Activated CD8-positive, alpha-beta memory T cell treated with anti-CD3 and anti-CD28 coated beads, Interleukin-2, amount 50 U/mL, for 24 hours (primary cell): ENCODE data around the gene TMEM106A.
"Not testable (repeated sequence)": the region's sequence is repeated elsewhere in the genome, so short reads cannot be mapped to it uniquely, and the experiment has no call there.

ENCODE experiments used
- DNase-seq: peaks from one replicate; pipeline ENCODE4 v3.0.0-alpha.2; 2020; ENCODE audit errors: extremely low read depth

TMEM106A gene, protein sequence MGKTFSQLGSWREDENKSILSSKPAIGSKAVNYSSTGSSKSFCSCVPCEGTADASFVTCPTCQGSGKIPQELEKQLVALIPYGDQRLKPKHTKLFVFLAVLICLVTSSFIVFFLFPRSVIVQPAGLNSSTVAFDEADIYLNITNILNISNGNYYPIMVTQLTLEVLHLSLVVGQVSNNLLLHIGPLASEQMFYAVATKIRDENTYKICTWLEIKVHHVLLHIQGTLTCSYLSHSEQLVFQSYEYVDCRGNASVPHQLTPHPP

DNA sequence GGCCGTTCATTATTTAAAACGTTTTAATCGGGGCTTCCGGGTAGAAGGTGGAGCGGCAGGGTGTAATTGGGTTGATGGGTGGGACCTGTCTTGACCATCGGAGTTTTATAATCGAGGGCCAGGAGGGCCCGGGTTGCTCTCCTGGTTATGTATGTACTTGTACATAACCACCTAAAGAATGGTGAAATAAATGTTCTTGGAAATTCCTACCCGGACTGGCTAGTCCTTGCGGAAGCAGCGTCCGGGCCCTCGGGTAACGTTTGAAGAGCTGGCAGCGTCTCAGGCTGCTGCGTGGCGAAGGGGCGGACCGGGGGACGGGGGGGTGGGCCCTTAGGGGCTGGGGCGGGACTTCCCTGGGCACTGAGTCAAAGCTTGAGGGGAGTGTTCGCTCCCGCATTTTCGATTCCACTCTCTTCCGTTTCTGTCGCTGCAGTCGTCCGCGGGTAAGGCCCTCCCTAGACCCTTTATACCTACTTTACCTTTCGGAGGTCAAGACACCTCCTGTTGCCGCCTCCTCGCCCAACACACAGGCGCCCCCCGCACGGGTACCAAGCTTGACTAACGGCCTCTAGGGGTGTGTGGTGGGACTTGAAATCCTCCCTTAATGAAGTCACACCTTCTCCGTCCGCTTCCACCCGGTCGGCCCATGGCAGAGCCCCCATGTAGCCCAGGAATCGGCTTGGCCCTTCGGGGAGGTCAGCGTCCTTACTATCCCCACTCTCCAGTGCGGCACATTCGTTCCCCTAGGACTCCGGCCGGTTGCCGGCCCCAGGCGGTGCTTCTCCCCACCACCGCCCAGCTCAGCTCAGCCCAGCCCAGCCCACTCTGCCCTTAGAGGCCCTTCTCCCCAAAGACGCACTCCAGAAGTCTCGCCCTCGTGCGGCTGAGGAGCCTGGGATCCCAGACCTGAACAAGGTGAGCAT lies at the start of gene TMEM106A:
Gene TMEM106A, plus strand, starts transcription at position 396 of the 923 bp plus-strand sequence. CDS start 1,167 bp downstream, outside the sequence.
- DNase-seq: peak; percentile 28

GRCh38 chr17:43165971-43166370 lies 45.7 kb upstream of the TMEM106A start:
- not testable (repeated sequence) for DNase-seq

DNA sequence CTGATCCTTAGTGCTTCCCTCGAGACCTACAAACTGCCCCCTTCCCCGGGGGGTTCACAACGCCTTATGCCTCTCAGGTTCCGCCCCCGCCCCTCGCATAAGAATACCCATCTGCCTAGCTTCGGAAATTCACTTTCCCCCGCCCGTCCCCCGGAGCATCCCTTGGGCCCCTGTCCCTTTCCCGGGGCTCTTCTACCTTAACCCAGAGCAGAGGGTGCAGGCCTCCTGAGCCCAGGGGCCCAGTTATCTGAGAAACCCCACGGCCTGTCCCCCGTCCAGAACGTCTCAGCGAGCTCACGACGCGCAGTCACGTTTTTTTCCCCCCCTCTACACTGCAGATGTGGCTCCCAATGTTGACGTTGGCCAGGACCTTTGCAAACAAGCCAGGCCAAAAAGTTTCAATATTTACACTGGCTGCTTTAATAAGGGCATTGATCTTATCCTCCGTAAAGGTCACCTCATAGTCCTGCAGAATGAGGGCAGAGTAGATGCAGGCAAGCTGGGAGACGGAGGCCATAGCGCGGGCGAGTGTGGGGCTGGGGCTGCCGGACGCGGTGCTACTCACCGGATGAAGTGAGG lies 42.0 kb upstream of the TMEM106A start:
- no peak for DNase-seq

- peak; percentile 76 for DNase-seq
These were observed 41.4 kb upstream of the TMEM106A start for GRCh38 chr17:43170140-43170765.

- peak; percentile 92 for DNase-seq
These were observed 40.7 kb upstream of the TMEM106A start, which contains the start of gene NBR1 for GRCh38 chr17:43170766-43171585. Gene NBR1 (plus strand): TSS chr17:43171214. CDS start chr17:43175800, 4,586 bp downstream.

GRCh38 chr17:43171586-43172487 lies 39.8 kb upstream of the TMEM106A start:
- DNase-seq: no peak

GRCh38 chr17:43175213-43176118 lies 36.2 kb upstream of the TMEM106A start:
- DNase-seq: no peak

DNA sequence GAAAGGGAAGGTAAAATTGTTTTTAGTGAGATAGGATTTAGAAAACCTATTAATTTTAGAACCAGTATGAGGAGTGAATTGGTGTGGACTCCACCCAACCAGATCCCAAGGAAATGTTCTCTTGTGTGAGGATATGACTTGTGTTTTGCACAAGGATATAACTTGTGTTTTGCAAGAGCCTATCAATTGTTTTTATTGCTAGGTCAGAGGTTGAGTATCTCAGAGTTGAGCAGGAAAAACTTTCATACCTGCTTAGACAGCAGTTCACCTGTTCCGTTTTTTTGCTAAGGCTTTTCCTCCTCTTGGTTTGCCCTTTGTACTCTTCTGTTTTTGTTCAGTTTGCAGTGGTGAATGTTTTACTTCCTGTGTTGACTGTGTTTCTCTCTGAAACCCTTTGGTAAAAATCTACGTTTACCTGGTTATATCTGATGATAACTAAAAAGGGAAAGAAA lies 35.5 kb upstream of the TMEM106A start:
- no peak for DNase-seq

- no peak for DNase-seq
These were observed 27.8 kb upstream of the TMEM106A start for GRCh38 chr17:43183921-43184320.

DNA sequence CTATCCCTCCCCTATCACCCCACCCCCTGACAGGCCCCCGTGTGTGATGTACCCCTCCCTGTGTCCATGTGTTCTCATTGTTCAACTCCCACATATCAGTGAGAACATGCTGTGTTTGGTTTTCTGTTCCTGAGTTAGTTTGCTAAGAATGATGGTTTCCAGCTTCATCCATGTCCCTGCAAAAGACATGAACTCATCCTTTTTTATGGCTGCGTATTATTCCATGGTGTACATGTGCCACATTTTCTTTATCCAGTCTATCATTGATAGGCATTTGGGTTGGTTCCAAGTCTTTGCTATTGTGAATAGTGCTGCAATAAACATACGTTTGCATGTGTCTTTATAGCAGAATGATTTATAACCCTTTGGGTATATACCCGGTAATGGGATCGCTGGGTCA lies 25.0 kb upstream of the TMEM106A start:
- not testable (repeated sequence) for DNase-seq

- DNase-seq: no peak
These were observed 18.4 kb upstream of the TMEM106A start for GRCh38 chr17:43193251-43193650.

- DNase-seq: no peak
These were observed 12.0 kb upstream of the TMEM106A start for GRCh38 chr17:43199633-43200032.

DNA sequence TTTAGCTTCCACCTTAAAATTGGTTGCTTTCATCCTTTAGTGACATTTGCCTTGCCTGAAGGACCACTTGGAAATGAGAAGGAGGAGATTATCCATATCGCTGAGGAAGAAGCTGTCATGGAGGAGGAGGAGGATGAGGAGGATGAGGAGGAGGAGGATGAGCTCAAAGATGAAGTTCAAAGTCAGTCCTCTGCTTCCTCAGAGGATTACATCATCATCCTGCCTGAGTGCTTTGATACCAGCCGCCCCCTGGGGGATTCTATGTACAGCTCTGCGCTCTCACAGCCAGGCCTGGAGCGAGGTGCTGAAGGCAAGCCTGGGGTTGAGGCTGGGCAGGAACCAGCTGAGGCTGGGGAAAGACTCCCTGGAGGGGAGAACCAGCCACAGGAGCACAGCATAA lies 11.5 kb upstream of the TMEM106A start:
- DNase-seq: no peak

GRCh38 chr17:43203013-43203412 lies 8.7 kb upstream of the TMEM106A start:
- not testable (repeated sequence) for DNase-seq

- no peak for DNase-seq
These were observed 1.1 kb upstream of the TMEM106A start for GRCh38 chr17:43210576-43210975.

DNA sequence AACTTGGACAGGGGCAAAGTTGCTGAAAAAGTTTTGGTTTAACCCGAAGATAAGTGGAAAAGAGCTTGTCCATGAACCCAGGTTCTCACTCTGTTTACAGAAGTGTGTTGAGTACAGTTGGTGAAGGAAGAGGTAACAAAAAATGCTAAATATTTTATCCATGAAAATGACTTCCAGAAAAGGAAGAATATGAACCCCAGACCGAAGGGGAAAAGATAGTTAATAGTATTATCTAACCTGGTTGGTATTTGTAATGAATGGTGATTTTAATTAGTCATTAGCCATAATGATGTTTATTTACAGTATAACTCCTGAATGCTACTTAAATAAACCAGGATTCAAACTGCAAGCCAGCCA lies 574 bp upstream of the TMEM106A start:
- DNase-seq: no peak

DNA sequence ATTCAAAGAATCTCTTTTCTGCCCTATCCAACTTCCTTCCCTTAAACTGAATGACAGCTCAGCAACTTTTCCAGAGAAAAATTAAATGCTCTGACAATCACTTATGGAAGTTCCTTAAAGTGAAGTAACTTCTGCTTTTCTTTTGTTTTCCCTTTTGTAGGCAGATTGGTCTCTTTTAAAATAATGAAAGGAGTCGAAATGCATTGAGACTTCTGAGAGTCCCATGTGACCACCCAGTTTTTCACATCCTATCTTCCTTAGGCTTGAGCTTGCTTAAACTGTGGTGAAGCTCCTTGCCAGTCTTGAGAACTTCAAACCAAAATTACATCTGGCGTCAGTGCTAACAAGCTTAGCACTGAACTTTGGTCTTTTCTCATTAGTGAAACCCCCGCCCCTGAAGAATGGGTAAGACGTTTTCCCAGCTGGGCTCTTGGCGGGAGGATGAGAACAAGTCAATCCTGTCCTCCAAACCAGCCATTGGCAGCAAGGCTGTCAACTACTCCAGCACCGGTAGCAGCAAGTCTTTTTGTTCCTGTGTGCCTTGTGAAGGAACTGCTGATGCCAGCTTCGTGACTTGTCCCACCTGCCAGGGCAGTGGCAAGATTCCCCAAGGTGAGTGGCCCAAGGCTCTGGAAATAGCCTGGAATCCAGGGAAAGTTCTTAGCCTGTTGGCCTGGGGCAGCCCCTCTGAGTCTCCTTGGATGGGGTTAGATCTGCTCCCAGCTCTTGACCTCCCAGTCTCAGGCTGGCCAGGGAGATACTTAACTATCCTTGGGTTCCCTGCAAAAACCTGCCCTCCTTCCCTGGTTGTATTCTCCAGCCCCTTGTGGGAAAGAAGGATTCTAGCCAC lies 1.2 kb downstream of the TMEM106A start:
- DNase-seq: no peak

- no peak for DNase-seq
These were observed 1.9 kb downstream of the TMEM106A start for GRCh38 chr17:43213545-43213944.
